GM20000 (cell line): Measurements from ENCODE around the gene CDC23.
"Not testable (repeated sequence)": the region's sequence is repeated elsewhere in the genome, so short reads cannot be mapped to it uniquely, and the experiment has no call there.

ENCODE experiments used
- DNase-seq: peaks from one replicate; pipeline ENCODE4 v3.0.0; 2012; ENCODE audit warnings: low spot score
- TF ChIP-seq, protein P1 (sequence below): IDR thresholded peaks from 2 replicates; pipeline ENCODE4 v1.5.1; 2012; ENCODE audit warnings: mild to moderate bottlenecking, control low read depth; ENCODE audit errors: extremely low read depth, missing control alignments

CDC23 gene, protein sequence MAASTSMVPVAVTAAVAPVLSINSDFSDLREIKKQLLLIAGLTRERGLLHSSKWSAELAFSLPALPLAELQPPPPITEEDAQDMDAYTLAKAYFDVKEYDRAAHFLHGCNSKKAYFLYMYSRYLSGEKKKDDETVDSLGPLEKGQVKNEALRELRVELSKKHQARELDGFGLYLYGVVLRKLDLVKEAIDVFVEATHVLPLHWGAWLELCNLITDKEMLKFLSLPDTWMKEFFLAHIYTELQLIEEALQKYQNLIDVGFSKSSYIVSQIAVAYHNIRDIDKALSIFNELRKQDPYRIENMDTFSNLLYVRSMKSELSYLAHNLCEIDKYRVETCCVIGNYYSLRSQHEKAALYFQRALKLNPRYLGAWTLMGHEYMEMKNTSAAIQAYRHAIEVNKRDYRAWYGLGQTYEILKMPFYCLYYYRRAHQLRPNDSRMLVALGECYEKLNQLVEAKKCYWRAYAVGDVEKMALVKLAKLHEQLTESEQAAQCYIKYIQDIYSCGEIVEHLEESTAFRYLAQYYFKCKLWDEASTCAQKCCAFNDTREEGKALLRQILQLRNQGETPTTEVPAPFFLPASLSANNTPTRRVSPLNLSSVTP

DNA sequence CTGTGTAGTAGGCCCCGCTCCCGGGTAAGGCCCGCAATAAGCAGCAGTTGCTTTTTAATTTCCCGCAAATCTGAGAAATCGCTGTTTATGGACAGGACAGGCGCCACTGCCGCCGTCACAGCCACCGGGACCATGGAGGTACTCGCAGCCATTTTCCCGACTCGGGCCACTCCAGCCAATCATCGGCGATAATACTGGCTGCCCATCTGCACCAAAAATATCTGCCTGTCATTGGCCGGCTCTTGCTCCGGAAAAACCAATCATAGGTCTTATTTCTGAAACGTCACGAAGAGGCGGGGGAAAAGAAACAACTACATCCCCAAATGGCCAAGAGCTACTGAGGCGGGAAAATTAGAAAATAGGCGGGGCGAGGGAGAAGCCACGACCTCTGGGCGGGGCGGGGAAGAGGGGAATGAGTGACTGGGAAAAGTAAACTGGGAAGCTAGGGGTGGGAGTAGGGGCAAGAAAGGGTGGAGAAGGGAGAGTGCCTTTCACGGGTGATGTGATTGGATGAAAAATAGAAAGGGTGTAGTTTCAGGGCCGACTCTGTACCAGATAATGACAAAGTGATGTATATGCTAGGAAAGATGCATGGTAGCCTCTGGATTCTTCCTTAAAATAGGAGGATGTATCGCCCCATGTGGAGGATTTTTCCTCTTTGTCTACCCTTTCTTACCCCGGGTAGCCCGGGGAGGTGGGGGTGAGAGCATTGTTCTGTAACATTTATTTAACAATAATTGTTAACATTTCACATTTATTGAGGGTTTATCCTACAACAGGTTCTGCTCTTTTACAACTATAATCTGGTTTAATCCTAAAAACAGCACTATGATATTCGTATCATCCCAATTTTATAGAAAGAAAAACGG is at the start of gene CDC23:
Gene CDC23 (minus strand): TSS at position 163 of the 869 bp plus-strand sequence. CDS start 11 bp downstream, at position 152.
- TF ChIP-seq, protein P1, sequence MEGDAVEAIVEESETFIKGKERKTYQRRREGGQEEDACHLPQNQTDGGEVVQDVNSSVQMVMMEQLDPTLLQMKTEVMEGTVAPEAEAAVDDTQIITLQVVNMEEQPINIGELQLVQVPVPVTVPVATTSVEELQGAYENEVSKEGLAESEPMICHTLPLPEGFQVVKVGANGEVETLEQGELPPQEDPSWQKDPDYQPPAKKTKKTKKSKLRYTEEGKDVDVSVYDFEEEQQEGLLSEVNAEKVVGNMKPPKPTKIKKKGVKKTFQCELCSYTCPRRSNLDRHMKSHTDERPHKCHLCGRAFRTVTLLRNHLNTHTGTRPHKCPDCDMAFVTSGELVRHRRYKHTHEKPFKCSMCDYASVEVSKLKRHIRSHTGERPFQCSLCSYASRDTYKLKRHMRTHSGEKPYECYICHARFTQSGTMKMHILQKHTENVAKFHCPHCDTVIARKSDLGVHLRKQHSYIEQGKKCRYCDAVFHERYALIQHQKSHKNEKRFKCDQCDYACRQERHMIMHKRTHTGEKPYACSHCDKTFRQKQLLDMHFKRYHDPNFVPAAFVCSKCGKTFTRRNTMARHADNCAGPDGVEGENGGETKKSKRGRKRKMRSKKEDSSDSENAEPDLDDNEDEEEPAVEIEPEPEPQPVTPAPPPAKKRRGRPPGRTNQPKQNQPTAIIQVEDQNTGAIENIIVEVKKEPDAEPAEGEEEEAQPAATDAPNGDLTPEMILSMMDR, result no peak
- DNase-seq, result peak; percentile 96

DNA sequence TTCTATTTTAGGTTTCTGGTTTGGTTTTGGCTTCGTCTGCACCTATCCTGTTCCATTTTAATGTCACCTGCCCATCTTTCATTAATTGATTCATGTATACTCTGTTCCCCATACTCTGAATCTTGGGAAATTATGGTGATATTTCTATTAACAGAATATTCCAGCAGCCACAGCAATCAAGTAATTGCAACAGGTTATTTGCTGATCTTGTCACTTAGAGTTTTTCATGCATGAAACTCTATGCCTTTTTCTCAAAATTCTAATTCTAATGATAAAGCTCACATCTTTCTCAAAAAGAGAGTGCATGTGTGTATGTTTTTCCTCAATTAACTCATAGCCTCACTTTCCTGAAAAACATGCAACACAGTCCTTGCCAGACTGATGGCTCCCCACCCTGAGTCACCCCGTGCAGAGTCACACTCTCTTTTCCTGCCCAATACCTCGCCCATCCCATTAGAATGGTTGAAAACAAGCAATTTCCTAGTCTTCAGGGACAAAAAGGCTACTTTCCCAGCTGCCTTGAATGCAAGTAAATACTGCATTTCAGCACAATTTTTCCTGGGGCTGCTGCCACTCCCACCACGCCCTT is 45.7 kb upstream of the CDC23 start:
- DNase-seq, result no peak
- TF ChIP-seq, protein P1, result no peak

DNA sequence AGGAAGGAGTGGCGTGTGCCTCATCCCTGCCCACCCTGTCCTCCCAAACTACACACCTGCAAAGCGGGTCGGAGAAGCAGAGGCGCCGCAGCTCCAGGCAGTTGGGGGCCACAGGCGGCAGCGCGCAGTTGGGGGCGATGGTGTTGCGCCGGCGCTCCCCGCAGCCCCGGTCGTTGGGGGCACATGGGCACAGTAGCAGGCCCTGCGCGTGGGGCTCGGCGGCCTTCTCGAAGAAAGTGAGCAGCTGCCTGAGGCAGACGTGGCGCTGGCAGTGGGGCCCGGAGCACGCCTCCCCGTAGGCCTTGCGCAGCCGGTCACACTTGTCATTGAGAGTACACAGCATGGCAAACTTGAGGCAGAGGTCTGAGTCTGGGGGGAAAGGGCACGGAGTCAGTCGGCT is 44.5 kb upstream of the CDC23 start:
- TF ChIP-seq, protein P1, result no peak

DNA sequence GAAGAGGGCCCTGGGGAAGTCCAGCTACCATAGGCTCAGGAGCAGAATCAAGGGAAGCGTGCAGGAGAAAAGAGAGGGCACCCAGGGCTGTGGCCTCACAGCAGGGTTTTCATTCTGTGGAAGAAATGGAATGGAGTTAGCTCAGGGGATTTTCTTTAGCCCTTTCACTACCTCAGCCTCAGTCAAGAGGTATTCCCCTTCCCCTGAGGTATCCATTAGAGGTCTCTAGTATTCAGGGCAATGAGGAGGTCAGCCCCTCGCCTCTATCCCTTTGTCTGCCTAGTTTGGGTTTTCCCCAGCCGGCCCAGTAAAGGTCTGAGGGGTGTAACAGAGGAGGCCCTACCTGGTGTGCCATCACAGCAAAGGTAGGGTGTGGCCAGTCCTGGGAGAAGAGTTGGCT is 39.8 kb upstream of the CDC23 start:
- no peak for DNase-seq
- TF ChIP-seq, protein P1, result no peak

More for the DNA sequence above, 44.5 kb upstream of the CDC23 start:
- DNase-seq, result no peak

DNA sequence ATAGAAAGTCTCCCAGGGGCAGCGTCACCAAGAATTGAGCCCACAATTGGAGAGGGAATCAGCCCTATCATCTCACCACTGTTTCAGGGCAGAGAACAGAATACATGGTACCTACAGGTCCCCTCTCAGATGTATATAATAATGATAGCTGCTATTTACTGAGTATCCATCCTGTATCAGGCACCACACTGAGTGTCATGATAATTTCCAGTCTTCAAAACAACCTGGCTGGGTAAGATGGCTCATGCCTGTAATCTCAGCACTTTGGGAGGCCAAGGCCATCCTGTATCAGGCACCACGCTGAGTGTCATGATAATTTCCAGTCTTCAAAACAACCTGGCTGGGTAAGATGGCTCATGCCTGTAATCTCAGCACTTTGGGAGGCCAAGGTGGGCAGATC is 34.7 kb upstream of the CDC23 start:
- not testable (repeated sequence) for DNase-seq

DNA sequence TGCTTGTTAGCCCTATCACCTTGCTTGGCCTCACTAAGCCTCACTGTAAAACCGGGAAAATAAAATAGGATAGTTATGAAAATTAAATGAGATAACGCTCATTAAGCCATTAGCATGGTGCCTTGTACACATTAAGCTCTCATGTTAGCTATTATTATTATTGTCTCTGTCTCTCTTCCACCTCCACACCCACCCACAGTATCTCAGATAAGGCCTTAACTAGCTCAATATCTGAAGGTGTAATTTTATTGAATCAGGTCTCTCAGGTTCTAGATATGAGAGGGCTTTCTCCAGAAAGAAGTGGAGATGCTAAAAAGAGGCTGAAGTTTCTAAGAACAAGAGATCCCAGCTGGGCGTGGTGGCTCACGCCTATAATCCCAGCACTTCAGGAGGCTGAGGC is 33.7 kb upstream of the CDC23 start:
- DNase-seq, result no peak

DNA sequence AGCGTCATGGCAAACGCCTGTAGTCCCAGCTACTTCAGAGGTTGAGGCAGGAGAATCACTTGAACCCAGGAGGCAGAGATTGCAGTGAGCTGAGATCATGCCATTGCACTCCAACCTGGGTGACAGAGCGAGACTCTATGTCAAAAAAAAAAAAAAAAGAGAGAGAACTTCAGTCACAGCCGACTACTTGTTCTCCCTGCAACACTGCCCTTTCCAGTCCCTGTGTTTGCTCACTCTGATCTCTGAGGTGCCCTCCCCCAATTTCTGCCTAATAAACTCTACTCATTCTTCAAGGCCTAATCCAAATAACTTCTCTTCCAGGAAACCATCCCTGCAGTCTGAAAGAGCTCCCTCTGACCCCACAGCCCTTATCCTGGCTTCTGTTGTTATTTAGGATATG is 33.2 kb upstream of the CDC23 start:
- TF ChIP-seq, protein P1, result no peak
- DNase-seq, result no peak

More for the DNA sequence above, 33.7 kb upstream of the CDC23 start:
- TF ChIP-seq, protein P1, result no peak
